T-helper 1 cell treated with Interleukin-12 subunit alpha and Interleukin-12 subunit beta and Interleukin-4 antibody, amounts not matched to agents 30 μg/mL and 1 μg/mL, for 36 hours (primary cell): ENCODE results near the gene DBP.

ENCODE experiments used
- H3K27ac Mint-ChIP-seq: one replicate; pipeline ENCODE4 v1.8.0; 2021; ENCODE audit warnings: mild to moderate bottlenecking, mixed read lengths
- H3K27me3 Mint-ChIP-seq: one replicate; pipeline ENCODE4 v1.8.0; 2021; ENCODE audit warnings: low read depth, mixed read lengths
- H3K36me3 Mint-ChIP-seq: one replicate; pipeline ENCODE4 v1.8.0; 2021; ENCODE audit warnings: low read depth, mixed read lengths
- H3K4me1 Mint-ChIP-seq: one replicate; pipeline ENCODE4 v1.8.0; 2021; ENCODE audit warnings: low read depth, mixed read lengths
- H3K4me3 Mint-ChIP-seq: one replicate; pipeline ENCODE4 v1.8.0; 2021; ENCODE audit warnings: mild to moderate bottlenecking, moderate library complexity, mixed read lengths
- H3K9me3 Mint-ChIP-seq: one replicate; pipeline ENCODE4 v1.8.0; 2021; ENCODE audit warnings: mixed read lengths

DBP gene

DNA sequence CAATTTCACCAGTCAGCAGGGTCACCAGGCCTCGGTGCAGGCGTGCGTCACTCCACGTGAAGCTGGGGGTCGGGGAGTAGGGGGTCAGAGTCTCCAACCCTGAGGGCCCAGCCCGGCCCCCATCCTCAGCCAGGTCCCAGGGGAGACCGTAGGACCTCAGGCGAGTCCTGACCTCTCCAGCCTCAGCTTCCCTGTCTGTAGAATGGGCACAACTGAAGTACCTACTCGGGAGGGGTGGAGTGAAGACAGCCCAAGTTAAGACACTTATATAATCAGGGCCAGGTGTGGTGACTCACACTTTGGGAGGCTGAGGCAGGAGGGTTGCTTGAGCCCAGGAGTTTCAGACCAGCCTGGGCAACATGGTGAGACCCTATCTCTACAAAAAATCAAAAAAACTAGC is 33.3 kb downstream of the DBP start:
- no peaks in the 10 kb centered on the region for H3K27me3 Mint-ChIP-seq
- H3K36me3 Mint-ChIP-seq: no peaks in the 10 kb centered on the region
- peaks cover under 1% of the 10 kb centered on the region for H3K4me1 Mint-ChIP-seq
- H3K4me3 Mint-ChIP-seq: no peak overlapping the region
- no peaks in the 10 kb centered on the region for H3K9me3 Mint-ChIP-seq
- no peak overlapping the region for H3K27ac Mint-ChIP-seq

DNA sequence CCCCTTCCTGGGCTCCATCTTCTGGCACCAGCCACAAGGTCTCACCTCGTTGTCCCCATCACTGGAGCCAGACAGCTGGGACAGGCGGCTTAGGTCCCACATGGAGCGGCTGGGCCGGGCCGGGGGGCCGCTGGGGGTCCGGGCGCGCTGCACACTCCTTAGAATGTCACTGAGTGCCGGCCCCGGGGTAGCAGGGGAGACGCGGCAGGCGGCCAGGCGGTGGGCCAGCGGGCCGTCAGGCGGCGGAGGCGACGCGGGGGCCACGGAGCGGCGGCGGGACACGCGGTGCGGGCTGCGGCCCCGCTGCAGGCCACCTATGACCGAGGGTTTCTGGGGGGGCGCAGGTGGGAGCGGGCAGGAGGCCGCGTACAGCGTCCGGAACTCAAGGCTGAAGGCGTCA is 33.7 kb downstream of the DBP start:
- Mint-ChIP-seq H3K4me3 (no peak overlapping the region), H3K36me3 (no peaks in the 10 kb centered on the region), H3K27ac (no peak overlapping the region), H3K27me3 (no peaks in the 10 kb centered on the region), H3K4me1 (no peaks in the 10 kb centered on the region), H3K9me3 (no peaks in the 10 kb centered on the region)

- H3K4me3 Mint-ChIP-seq: no peak overlapping the region
- H3K4me1 Mint-ChIP-seq: no peaks in the 10 kb centered on the region
- H3K9me3 Mint-ChIP-seq: no peaks in the 10 kb centered on the region
- no peaks in the 10 kb centered on the region for H3K36me3 Mint-ChIP-seq
- no peaks in the 10 kb centered on the region for H3K27me3 Mint-ChIP-seq
- H3K27ac Mint-ChIP-seq: no peak overlapping the region
These were observed 34.2 kb downstream of the DBP start for GRCh38 chr19:48603001-48603400.

DNA sequence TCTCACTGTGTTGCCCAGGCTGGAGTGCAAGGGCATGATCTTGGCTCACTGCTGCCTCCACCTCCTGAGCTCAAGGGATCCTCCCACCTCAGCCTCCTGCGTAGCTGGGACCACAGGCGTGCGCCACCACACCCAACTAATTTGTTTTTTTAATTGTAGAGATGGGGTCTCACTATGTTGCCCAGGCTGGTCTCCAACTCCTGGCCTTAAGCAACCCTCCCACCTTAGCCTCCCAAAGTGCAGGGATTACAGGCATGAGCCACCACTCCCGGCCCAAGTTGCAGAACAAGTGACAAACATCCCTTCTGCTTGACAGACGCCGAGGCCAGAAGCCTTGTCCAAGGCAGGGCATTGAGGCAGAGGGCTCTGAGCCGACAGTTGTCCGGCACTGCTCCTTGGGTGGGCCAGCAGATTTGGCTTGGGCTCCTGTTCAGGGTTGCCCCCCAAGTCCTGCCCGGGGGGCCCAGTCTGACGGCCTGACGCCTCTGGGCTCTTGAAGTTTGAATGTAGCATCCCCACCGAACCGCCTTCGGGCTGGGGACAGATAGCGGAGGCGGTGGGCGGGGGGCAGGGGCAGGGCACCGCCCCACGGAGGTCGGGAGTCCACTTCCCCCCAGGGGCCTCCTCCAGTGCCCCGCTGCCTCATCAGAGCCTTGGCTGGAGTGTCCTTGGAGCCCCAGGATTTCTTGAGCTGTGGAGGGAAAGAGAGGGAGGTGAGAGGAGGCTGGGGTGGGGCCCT is 36.3 kb downstream of the DBP start:
- Mint-ChIP-seq H3K4me1 (no peaks in the 10 kb centered on the region), H3K9me3 (no peaks in the 10 kb centered on the region), H3K36me3 (no peaks in the 10 kb centered on the region), H3K27me3 (no peaks in the 10 kb centered on the region), H3K27ac (no peak overlapping the region), H3K4me3 (no peak overlapping the region)

DNA sequence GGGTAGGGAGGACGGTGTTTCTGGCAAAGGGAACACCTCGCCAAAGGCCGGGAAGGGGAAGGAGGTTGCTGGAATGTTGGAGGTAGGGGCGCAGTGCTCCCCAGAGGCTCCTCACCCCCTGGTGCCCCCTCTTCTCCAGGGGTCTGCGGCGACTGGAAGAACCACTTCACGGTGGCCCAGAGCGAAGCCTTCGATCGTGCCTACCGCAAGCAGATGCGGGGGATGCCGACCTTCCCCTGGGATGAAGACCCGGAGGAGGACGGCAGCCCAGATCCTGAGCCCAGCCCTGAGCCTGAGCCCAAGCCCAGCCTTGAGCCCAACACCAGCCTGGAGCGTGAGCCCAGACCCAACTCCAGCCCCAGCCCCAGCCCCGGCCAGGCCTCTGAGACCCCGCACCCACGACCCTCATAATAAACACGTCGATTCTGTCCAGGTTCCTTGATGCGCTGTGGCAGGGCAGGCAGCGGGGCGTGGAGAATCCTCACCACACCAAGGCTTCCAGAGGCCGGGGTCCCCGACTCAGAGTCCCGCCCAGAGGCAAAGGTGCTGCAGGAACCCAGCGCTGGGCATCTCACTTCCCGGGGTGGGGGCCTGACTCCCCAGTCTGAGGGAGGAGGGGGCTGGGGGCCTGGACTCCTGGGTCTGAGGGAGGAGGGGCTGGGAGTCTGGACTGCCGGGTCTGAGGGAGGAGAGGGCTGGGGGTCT is 38.0 kb downstream of the DBP start:
- Mint-ChIP-seq H3K36me3 (no peaks in the 10 kb centered on the region), H3K27ac (no peak overlapping the region), H3K4me3 (no peak overlapping the region), H3K9me3 (no peaks in the 10 kb centered on the region), H3K4me1 (peaks cover 2% of the 10 kb centered on the region), H3K27me3 (no peaks in the 10 kb centered on the region)

- Mint-ChIP-seq H3K4me1 (peaks cover 7% of the 10 kb centered on the region), H3K27me3 (no peaks in the 10 kb centered on the region), H3K27ac (peak overlapping the region; percentile 76), H3K9me3 (no peaks in the 10 kb centered on the region), H3K4me3 (peak overlapping the region; percentile 74), H3K36me3 (no peaks in the 10 kb centered on the region)
These were observed 40.3 kb downstream of the DBP start for GRCh38 chr19:48596679-48597465.

DNA sequence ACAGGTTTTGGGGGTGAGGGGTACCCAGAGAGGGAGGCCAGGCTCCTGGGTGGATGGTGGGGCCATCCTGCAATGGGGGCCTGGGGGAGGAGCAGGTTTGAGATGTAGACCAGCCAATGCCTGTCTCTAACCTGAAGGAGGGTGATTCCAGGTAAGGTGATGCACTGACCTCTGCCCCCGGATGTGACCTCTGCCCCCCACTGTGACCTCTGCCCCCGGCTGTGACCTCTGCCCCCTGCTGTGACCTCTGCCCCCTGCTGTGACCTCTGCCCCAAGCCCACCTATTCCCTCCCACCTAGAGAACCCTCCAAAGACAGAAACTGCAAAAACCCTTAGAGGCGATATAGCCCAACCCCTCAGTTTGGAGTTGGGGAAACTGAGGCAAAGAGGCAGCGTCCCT is 40.9 kb downstream of the DBP start:
- Mint-ChIP-seq H3K4me3 (peak overlapping the region; percentile 74), H3K27me3 (no peaks in the 10 kb centered on the region), H3K36me3 (no peaks in the 10 kb centered on the region), H3K27ac (no peak overlapping the region), H3K9me3 (no peaks in the 10 kb centered on the region), H3K4me1 (peaks cover 9% of the 10 kb centered on the region)

GRCh38 chr19:48595833-48596232 is 41.3 kb downstream of the DBP start:
- Mint-ChIP-seq H3K4me1 (peaks cover 9% of the 10 kb centered on the region), H3K9me3 (no peaks in the 10 kb centered on the region), H3K27me3 (no peaks in the 10 kb centered on the region), H3K4me3 (peak overlapping the region; percentile 74), H3K27ac (no peak overlapping the region), H3K36me3 (no peaks in the 10 kb centered on the region)

DNA sequence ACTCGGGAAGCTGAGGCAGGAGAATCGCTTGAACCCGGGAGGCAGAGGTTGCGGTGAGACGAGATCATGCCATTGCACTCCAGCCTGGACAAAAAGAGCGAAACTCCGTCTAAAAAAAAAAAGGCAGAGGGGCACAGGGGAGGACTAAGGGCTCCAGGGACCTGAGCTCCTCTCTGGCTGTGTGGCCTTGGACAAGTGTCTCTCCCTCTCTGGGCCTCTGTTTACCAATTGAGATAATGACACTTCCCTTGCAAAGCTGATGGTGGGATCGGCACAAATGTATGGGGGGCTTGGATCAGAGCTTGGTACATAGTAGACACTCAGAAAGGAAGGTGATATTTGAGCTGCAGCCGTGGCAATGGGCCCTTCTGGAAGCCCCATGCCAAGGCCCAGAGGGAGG is 42.0 kb downstream of the DBP start:
- Mint-ChIP-seq H3K4me1 (peaks cover 9% of the 10 kb centered on the region), H3K36me3 (peaks cover 3% of the 10 kb centered on the region), H3K27me3 (no peaks in the 10 kb centered on the region), H3K9me3 (no peaks in the 10 kb centered on the region), H3K4me3 (peak overlapping the region; percentile 77), H3K27ac (peak overlapping the region; percentile 77)

GRCh38 chr19:48591021-48591420 is 46.2 kb downstream of the DBP start:
- H3K4me3 Mint-ChIP-seq: no peak overlapping the region
- no peaks in the 10 kb centered on the region for H3K9me3 Mint-ChIP-seq
- peaks cover 9% of the 10 kb centered on the region for H3K36me3 Mint-ChIP-seq
- H3K4me1 Mint-ChIP-seq: peaks cover 18% of the 10 kb centered on the region
- H3K27me3 Mint-ChIP-seq: peaks cover 7% of the 10 kb centered on the region
- H3K27ac Mint-ChIP-seq: no peak overlapping the region

DNA sequence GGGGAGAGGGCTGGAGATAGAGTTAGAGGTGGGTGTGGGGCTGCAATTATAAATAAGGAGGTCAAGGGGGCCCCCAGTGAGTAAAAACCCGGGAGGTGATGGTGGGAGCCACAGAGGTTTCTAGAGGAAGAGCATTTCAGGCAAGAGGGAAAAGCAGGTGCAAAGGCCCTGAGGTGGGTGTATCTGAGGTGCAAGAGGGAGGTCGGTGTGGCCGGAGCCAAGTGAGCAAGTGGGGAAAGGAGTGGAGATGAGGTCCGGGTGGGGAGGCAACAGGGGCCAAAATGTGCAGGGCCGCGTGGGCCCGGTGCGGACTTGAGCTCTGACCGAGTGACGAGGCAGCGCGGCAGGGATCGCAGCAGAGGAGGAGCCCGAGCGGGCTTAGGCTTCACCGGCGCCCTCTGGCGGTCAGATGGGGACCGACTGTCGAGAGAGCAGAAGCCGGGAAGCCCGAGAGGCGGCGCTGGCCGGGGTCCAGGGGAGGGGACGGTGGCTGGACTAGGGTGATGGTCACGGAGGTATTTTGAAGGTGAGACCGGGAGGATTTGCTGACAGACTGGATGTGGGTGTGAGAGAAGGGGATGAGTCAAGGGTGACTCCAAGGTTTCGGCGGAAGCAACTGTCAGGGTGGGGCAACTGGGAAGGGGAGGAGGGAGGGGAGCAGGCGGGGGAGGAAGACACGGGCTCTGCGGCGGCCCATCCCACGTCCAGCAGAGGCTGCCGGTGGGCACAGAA is 48.3 kb downstream of the DBP start:
- Mint-ChIP-seq H3K36me3 (peaks cover 12% of the 10 kb centered on the region), H3K27me3 (peaks cover 12% of the 10 kb centered on the region), H3K9me3 (no peaks in the 10 kb centered on the region)

DNA sequence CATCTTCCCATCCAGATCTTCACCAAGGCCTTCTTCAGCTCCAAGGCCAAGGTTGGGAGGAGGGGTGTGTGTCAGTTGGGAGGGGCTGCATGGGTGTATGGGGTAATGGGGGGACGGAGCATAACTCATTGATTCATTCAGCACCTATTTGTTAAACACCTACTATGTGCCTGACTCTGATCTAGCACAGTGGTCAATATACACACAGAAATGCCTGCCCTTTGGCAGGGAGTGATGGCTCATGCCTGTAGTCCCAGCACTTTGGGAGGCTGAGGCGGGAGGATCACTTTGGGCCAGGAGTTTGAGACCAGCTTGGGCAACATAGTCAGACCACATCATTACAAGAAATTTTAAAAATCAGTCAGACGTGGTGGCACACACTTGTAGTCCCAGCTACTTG is 49.8 kb downstream of the DBP start:
- H3K27ac Mint-ChIP-seq: no peak overlapping the region
- no peaks in the 10 kb centered on the region for H3K9me3 Mint-ChIP-seq
- H3K4me3 Mint-ChIP-seq: no peak overlapping the region
- H3K4me1 Mint-ChIP-seq: peaks cover 18% of the 10 kb centered on the region
- H3K36me3 Mint-ChIP-seq: peaks cover 12% of the 10 kb centered on the region
- peaks cover 12% of the 10 kb centered on the region for H3K27me3 Mint-ChIP-seq

More for the DNA sequence above, 48.3 kb downstream of the DBP start:
- Mint-ChIP-seq H3K27ac (peak overlapping the region; percentile 85), H3K4me1 (peaks cover 22% of the 10 kb centered on the region), H3K4me3 (peak overlapping the region; percentile 78)

- H3K27me3 Mint-ChIP-seq: peaks cover 5% of the 10 kb centered on the region
- H3K4me1 Mint-ChIP-seq: peaks cover 6% of the 10 kb centered on the region
- H3K9me3 Mint-ChIP-seq: no peaks in the 10 kb centered on the region
- no peak overlapping the region for H3K27ac Mint-ChIP-seq
- peaks cover 3% of the 10 kb centered on the region for H3K36me3 Mint-ChIP-seq
- H3K4me3 Mint-ChIP-seq: no peak overlapping the region
These were observed 55.0 kb downstream of the DBP start for GRCh38 chr19:48582168-48582567.
